GM13977 (cell line): Measurements from ENCODE around the gene MYD88.
"Not testable (repeated sequence)": the region's sequence is repeated elsewhere in the genome, so short reads cannot be mapped to it uniquely, and the experiment has no call there.

ENCODE experiments used
- DNase-seq: peaks from one replicate; pipeline ENCODE4 v3.0.0; 2012; ENCODE audit warnings: low spot score
- CTCF ChIP-seq: IDR thresholded peaks from 2 replicates; pipeline ENCODE4 v1.5.1; 2012; ENCODE audit warnings: mild to moderate bottlenecking, control low read depth; ENCODE audit not compliant: insufficient read depth; ENCODE audit errors: extremely low read depth, missing control alignments
- in situ Hi-C: fragments of 300-500 bp; cut with MboI; formaldehyde crosslinking; loops from one replicate; pipeline ENCODE4 v1.12.0; 2022; ENCODE audit warnings: low sequenced_read_pairs, low pct_unique_long_range_greater_than_20kb, mixed read lengths, inconsistent platforms; ENCODE audit not compliant: unreplicated experiment

The MYD88 gene

GRCh38 chr3:38129058-38129457, 9.4 kb upstream of the MYD88 start:
- no peak for DNase-seq

GRCh38 chr3:38130631-38131065, 7.8 kb upstream of the MYD88 start:
- no peak for TF ChIP-seq CTCF
- DNase-seq, result no peak
- in situ Hi-C loops, result no loop called here

More at GRCh38 chr3:38129058-38129457, 9.4 kb upstream of the MYD88 start:
- in situ Hi-C loops, result loop anchor here (10.0 kb wide), 1 partner anchor 356 kb away; no protein-coding TSS in a partner anchor
- no peak for TF ChIP-seq CTCF

GRCh38 chr3:38131621-38132369, 6.7 kb upstream of the MYD88 start:
- in situ Hi-C loops, result no loop called here
- peak; percentile 71 for TF ChIP-seq CTCF
- DNase-seq, result no peak

- in situ Hi-C loops, result no loop called here
- no peak for TF ChIP-seq CTCF
- DNase-seq, result no peak
Measured at GRCh38 chr3:38133209-38133556, 5.3 kb upstream of the MYD88 start.

- in situ Hi-C loops, result no loop called here
- no peak for TF ChIP-seq CTCF
- no peak for DNase-seq
Measured at GRCh38 chr3:38133557-38134405, 4.7 kb upstream of the MYD88 start.

GRCh38 chr3:38134517-38135143, 3.8 kb upstream of the MYD88 start:
- DNase-seq, in situ Hi-C loops: not testable (repeated sequence)

- DNase-seq, in situ Hi-C loops: not testable (repeated sequence)
Measured at GRCh38 chr3:38135621-38136277, 2.7 kb upstream of the MYD88 start.
